ENCODE measurements around the gene PRKAG3.
A peak's percentile ranks its signal among the peaks of the same experiment; 100 is the strongest.
"Not testable (repeated sequence)": the region's sequence is repeated elsewhere in the genome, so short reads cannot be mapped to it uniquely, and the experiment has no call there.

The PRKAG3 gene

DNA sequence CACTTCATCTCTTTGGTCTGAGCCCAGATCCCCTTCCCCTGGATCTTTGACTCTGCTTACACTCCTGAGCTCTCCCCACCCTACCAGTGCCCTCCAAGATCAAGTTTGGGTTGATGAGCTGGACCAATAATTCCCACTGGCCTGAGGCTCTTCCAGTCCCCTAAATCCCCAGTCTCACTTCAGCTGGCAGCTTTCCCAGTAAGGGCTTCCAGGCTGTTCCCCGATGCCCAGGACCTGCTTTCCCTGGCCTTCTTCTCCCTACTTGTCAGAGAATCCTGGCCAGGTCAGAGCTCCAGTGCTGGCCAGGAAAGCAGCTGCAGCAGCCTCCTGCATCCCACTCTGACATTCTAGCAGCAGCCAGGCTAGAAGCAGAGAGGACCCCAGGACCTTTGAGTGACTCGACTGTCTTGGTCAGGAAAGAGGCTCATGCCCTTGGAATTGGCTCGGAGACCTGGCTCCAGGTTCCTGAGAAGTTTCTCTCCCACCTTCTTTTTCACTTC is 31.5 kb upstream of the PRKAG3 start:
- DNase-seq (ENCODE audit: low read depth) = no peak

DNA sequence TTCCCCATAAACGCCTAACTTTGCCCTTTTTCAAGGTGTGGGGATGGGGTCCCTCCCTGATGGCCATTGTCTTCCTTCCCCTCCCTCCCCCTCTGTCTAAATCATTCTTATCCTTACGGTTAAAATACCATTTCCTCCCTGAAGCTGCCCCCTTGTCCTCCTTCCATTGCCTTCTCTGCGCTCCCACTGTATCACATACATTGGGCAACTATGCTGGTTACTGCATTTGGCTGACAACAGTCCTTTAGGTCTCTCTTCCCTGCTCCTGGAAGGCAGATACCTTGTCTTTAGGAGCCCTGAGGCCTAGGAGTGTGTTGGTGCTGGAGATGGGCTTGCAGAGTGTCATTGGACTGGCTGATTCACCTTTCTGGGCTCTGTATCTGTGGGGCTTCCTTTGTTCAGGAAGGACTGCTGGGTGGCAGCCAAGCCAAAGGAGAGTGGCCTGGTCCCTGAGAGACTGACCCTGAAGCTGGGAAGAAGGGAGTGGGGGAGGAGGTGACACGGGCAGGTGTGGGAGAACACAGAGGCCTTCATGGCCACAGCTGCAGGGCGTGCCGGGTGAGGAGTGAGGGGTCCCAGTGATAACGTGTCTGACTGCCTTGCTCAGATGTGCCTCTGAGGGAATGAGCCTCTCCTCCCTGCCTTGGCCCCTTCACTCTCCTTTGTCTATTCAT is 30.2 kb upstream of the PRKAG3 start:
- no peak for DNase-seq (ENCODE audit: low read depth)

DNA sequence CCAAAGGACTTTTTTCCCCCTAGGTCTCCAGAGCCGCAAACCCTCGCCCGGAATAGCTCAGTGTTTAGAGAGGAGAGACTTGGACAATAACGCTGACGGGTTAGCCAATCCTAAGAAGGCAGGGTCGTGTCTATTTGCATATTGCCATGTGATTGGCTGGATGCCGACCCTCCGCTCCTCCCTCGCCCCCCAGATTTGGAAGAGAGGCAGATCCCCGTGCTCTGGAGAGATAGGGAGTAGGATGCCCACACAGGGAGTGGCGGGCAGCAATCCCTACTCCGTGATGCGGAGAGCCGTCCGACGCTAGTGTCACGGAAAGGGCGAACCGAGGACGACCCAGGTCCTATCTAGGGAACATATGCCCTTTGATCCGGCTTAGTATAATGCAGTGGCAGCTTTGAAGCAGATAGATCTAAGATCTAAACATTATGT is 29.4 kb upstream of the PRKAG3 start:
- no peak for DNase-seq (ENCODE audit: low read depth)

DNA sequence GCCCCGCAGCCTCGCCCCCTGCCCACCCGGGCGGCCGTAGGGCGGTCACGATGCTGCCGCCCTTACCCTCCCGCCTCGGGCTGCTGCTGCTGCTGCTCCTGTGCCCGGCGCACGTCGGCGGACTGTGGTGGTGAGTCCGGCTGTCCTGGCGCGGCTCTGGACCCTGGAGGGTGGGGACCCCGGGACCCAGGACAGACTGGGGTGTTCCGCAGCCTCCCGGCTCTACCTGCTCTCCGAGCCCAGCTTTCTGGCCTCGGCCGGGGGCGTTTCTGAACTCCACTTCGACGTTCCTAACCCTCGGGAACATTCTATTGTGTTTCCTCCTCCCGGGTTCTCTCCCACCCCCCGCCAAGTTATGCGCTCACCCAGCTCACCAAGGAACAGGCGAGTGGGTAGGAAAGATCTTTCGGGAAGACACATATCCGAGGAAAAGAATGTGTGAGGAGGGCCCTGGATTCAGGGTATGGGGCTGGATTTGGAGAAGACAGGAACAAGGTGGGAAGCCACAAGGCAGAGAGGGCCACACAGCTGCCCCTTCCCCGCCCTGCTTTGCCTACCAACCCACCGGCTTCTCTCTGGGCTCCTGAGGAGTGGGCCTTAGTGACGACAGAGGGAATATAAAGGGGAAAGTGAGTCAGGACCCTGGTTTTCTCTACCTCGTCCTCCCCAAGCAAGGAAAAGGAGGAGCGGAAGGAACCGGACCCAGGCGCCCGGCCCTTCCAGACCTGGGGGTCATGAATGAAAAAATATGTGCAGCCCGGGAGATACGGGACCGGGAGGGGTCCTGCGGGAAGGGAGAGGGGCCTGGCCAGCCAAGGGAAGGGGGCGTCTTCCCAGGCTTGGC is 28.6 kb upstream of the PRKAG3 start:
- DNase-seq (ENCODE audit: low read depth) = no peak

DNA sequence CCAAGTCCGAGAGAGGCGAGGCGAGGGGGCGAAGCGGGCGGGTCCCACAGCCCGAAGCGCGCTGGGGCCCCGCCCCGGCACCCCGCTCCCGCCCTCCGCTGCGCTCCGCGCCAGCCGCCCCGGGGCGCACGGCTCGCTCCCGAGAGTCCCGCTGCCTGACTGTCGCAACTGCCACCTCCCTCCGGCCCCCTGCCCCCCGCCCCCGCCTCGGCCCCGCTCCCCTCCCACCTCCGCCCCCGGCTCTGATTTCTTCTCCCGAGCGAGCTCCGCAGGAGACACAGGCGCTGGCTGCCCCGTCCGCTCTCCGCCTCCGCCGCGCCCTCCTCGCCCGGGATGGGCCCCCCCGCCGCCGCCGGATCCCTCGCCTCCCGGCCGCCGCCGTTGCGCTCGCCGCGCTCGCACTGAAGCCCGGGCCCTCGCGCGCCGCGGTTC is 28.0 kb upstream of the PRKAG3 start, which contains the start of gene WNT6:
Gene WNT6, plus strand, starts transcription at position 250 of the 432 bp plus-strand sequence. CDS start 233 bp downstream, outside the sequence.
- no peak for DNase-seq (ENCODE audit: low read depth)

DNA sequence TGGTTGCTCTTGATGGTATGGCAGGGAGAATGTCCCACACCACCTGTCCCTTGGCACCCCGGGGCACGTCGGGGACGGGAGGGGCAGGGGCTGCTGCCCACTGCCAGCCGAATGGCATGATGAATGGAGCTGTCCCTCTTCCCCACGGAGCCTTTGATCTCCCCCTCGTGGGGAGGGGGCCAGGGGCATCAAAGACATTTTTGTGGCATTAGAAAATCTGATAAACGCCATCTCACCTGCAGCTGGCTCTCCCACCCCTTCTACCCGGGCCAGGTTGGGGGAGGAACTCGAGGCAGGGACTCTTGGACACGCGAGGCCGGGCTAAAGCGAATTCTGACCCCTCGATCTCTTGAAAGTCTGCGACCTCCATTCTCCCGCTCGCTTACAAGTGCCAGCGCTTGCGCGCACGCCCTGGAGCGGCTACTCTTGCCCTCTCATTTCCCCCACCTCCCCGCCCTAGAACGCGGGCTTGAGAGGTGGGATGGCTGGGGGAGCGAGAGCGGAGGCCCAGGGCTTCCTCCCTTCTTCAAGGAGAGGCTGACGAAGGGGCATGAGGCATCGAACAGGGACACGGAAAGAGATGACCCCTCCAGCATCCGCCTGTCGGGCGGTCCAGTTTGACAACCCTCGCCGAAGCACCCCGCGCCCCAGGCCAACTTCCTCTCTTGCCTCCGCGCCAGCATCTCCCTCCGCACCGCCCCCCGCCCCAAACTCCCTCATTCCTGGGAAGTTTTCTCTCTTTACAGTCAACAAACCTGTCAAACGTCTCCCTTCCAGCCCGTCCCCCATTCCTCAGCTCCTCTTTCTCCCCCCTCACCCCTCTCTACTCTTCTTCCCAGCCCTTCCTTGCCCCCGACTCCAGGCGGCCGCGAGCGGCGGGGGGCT is 27.3 kb upstream of the PRKAG3 start:
- no peak for DNase-seq (ENCODE audit: low read depth)

DNA sequence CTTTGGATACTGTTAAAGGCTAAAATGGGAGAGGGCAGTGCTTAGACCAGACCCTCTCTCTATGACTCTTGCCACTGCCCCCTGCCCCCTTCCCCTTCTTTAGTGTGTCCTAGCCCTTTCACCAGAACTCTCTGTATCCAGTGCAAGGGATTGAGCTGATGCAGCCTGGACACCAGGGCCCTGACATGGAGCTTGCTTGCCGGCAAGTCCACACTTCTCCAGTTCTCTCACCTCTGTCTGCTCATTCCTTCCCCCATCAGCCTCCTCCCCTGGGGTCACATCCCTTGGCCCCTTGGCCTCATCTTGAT is 26.5 kb upstream of the PRKAG3 start:
- DNase-seq (ENCODE audit: low read depth) = no peak

DNA sequence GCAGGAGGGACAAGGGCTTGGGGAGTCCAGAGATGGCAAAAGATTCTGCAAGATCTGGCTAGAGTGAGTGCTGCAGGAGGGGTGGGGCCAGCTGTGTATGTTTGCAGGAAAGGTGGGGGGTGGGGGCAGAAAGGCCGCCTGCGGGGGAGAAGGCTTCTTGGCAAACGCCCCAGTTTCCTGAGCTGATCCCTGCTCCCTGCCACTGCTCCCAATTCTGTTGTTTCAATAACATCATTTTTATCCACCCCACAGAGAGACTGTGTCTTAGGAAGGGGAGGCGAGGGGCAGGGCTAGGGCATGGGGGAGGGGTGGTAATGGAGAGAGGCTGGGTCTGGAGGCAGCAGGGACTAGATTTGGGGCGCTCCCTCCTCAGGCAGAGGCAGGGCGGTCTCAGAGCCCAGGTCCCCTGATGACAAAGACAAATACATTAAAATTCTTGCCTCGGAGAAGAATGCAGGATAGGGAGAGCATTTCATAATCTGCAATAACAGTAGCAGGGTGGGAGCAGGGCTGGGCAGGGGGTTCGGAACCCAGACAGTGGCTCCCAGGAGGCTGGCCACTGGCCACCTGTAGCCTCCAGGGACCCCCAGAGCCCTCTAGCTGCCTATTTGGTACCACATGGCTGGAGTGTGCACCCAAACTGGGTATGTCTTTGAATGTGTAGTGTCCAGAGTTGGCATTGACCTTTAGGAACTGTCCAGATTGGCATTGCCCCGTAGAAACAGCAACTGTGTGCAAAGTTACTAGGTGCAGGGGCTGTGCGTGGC is 26.0 kb upstream of the PRKAG3 start:
- DNase-seq (ENCODE audit: low read depth) = no peak

DNA sequence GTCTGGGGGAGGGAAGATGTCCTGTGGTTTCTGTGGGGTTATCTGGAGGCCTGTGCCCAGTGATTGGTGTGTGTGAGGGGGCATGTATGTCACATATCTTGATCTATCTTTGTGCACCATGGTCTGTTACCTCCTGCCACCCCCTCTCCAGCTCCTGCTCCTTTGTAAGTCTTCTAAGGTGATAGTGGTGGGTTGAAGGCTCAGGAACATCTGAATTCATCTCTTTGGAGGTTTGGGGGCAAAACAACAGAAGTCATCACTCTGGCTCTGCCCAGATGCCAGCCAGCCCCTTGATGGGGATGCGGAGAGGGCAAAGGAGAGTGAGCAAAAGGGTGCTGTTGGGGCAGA is 25.3 kb upstream of the PRKAG3 start:
- DNase-seq (ENCODE audit: low read depth) = no peak

DNA sequence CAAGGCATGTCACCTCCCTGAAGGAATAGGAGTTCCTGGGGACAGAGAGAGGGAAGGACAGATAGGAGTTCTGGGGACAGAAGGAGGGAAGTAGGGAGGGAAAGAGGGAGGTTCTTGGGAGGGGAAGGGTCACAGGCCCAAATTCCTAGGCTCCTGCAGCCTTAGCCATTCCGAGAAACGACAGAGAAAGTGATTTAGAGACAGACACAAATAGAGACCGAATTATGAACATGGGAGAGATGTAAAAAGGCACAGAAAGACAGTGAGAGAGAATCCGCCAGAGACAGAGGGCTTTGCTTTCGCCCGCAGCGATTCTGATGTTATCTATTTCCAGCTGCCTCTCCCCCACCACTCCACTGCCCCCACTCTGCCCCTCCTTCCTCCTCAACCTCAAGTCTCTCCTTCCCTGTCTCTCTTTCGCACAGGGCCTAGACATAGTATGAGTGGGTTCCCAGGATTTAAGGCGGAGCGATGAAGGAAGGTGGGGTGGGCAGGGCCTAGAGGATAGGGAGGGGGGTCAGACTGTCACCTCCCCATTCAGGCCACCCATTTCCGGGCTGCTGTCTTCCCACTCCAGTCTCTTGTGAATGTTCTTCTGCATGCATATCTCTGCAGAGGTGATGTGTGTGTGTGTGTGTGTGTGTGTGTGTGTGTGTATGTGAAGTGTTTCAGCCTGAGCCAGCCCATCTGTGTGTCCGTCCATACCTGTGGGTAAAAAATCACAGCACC is 24.7 kb upstream of the PRKAG3 start:
- DNase-seq (ENCODE audit: low read depth) = no peak

DNA sequence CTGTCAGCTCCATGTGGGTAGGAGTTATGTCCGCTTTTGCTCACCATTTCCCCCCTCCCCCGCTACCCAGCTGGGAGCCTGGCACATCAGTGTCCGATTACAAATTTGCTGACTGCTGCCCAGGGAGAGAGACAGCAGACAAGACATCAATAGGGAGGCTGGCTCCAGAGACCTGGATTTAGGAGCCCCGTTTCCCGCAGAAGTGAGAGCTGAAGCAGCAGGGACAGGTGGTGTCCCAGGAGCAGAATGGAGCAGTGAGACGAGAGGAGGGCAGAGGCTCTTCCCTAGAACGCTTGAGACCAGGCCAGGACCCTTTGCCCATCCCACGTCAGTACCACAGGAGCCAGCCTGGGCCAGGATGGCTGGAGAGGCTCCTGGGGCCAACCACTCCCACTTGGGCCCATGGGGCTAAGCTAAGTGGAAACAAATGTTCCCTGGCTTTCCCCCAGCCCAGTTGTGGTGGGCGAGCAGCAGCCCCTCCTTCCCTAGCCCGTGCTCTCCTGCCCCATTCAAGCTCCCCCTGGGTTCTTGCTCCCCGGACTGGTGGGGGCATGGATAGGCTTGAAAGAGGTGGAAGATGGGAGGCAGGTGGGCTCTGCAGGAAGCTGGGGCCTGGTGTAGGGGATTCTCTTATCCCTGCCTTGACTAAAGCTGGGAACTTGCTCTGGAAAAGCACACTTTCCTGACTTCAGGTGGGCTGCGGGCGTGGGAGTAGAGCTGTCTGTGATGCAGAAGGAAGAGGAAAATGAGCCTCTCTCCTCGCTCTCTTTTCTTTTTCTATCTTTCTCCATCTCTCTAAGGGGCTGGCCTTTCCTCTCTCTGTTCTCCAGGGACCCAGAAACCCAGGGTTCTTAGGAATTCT is 23.9 kb upstream of the PRKAG3 start:
- DNase-seq (ENCODE audit: low read depth) = no peak

DNA sequence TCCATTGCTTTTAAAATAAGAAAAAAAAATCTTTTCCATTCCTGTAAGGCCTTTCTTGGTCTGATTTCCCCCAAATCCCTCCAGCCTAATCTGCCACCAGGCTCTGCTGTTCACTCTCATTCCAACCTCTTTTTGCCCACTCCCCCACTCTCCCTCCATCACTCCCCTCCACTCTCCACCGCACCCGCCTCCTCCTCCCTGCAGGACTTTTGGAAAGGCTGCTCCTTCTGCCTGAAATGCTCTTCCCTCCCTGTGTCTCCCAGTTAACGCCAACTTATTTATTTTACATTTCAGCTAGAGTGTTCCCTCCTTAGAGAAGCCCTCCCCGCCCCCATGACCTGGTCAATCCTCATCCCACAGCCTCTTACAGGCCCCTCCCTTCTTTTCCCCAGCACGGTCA is 23.3 kb upstream of the PRKAG3 start:
- no peak for DNase-seq (ENCODE audit: low read depth)

DNA sequence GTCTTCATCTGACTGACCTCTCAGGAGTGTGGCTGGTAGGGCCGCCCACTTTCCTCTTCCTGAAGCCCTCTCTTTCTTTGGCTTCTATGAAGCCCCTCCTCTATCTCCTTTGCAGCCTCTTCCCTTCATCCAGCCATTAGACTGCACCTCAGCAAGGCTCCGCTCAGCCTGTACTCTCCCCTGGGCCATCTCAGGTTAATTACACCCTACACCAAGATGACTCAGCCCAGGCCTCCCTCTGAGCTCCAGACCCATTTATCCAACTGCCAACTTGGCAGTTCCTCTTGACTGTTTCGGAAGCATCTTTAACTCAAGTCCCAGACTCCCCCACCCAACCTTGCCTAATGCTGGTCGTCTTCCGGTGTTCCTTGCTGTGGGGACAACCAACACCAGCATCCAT is 22.2 kb upstream of the PRKAG3 start:
- DNase-seq (ENCODE audit: low read depth) = no peak

DNA sequence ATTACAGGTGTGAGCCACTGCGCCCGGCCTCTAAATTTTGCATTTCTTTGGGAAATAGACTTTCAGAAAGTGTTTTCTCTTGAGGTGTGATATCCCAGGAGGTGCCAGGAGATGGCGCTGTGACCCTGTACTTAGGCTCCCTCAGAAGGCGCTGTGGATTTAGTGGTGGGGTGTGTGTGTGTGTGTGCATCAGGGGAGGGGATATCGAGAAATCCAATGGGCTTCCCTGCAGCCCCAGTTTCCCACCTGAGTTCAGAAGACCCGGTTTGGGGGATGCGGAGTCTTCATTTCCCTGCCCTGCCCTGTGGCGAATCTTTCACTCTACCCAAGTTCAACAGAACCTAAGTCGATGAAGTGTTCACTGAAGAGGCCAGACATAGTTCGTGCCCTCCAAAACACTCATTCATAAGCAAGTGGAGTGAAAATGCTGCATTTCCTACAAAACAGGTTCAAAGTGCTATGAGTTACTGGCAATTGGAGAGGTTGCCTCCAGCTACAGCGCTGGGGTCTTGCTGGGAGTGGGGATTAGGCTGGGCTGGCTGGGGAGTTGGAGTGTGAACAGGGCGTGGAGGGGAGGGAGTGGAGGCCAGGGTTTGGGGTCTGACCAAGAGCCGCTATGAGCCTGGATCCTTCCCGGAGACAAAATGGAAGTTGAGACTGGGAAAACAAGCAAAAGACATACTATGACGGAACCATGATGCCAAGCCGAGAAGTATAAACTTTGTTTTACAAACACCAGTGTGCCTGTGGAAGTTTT is 21.5 kb upstream of the PRKAG3 start:
- DNase-seq (ENCODE audit: low read depth) = peak; percentile 50

DNA sequence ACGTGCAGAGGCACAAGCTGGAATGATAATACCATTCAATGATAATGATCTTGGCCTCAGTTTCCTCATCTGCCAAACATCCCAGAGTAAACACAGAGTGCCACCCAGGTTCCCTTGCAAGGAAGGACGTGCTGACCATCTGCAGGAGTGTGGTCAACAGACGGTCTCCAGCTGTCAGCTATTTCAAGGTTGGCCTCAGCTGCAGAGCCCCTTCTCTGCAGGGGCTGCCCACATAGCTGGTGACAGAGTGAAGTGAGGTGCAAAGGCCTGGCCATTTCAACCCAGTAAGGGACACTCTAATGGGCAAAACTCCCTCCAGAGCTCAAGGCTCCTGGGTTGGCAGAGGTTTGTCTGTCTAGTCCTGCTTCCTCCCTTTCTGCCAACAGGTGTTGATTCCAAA is 19.7 kb upstream of the PRKAG3 start:
- DNase-seq (ENCODE audit: low read depth) = no peak

DNA sequence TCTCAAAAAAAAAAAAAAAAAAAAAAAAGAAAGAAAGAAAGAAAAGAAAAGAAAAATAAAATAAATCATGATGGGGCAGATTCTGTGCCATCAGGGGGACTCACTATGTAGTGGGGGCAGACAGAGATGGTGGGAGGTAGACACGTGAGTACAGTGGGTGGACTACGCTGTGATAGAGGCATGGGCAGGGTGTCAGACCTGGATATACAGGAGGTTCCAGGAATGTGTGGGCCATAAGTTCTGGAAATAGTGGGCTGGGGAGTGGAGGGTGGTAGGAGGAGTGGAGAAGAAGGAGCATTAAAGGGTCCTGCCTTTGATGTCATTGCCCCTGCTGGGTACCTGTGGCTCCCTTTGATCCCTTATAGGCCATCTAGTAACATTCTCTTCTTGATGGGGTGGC is 19.2 kb upstream of the PRKAG3 start:
- DNase-seq (ENCODE audit: low read depth) = no peak

DNA sequence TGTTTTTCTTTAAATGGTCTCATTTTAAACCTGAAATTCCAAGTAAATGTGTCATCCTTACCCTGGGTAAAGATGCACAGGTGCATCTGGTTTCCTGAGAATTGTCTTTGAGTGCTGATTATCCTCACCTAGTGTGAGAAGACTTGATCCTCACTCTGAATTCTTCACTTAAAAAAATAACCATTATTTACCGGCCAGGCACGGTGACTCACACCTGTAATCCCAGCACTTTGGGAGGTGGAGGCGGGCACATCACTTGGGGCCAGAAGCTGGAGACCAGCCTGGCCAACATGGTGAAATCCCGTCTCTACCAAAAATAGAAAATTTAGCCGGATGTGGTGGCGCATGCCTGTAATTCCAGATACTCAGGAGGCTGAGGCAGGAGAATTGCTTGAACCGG is 18.1 kb upstream of the PRKAG3 start:
- DNase-seq (ENCODE audit: low read depth) = no peak

DNA sequence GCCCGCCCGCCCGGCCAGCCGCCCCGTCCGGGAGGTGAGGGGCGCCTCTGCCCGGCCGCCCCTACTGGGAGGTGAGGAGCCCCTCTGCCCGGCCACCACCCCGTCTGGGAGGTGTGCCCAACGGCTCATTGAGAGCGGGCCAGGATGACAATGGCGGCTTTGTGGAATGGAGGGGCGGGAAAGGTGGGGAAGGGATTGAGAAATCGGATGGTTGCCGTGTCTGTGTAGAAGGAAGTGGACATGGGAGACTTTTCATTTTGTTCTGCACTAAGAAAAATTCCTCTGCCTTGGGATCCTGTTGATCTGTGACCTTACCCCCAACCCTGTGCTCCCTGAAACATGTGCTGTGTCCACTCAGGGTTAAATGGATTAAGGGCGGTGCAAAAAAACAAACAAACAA is 15.4 kb upstream of the PRKAG3 start:
- not testable (repeated sequence) for DNase-seq (ENCODE audit: low read depth)

DNA sequence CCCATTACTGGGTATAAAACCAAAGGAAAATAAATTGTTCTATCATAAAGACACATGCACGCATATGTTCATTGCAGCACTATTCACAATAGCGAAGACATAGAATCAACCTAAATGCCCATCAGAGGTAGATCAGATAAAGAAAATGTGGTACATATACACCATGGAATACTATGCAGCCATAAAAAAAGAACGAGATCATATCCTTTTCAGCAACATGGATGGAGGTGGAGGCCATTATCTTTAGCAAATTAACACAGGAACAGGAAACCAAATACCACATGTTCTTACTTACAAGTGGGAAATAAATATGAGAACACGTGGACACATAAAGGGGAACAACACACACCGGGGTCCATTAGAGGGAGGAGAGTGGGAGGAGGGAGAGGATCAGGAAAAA is 12.7 kb upstream of the PRKAG3 start:
- DNase-seq (ENCODE audit: low read depth) = not testable (repeated sequence)

Data from stimulated activated CD4-positive, alpha-beta T cell treated with anti-CD3 and anti-CD28 coated beads, Interleukin-2, amount 100 ng/mL, for 4 hours (primary cell).